Head of caudate nucleus (tissue), 42 donors: Measurements from ENCODE around the gene GFER.
"Not testable (repeated sequence)": the region's sequence is repeated elsewhere in the genome, so short reads cannot be mapped to it uniquely, and the experiment has no call there.

Experiments used
- DNase-seq, 42 donors: peaks; one replicate each; pipeline versions ENCODE4 v3.0.0 to v3.0.0-alpha.2; 2020 to 2021; ENCODE audit warnings: mixed read lengths in 7 of 42
- intact Hi-C: fragments of 100-400 bp; cut with DNase I; formaldehyde crosslinking; loops from one replicate; pipeline ENCODE4 v1.15.0; 2022

Gene GFER

GRCh38 chr16:1983544-1984346 lies at the start of gene GFER:
Gene GFER, plus strand, starts transcription at chr16:1984193. Its CDS starts 26 bp downstream, at chr16:1984219.
- DNase-seq, result peak; percentile 63 to 95 (median 88)
- intact Hi-C loops, result no loop called here

- no peak for DNase-seq
- intact Hi-C loops, result no loop called here
Observed at GRCh38 chr16:1936945-1937479, 47.0 kb upstream of the GFER start.

GRCh38 chr16:1938316-1938715 lies 45.7 kb upstream of the GFER start:
- intact Hi-C loops, result no loop called here
- peak in 3 of 42 donors; percentile 16 to 38 (median 28) for DNase-seq

- intact Hi-C loops, result no loop called here
- peak in 7 of 42 donors; percentile 31 to 60 (median 42) for DNase-seq
Observed at GRCh38 chr16:1938910-1939309, 45.1 kb upstream of the GFER start.

GRCh38 chr16:1939833-1940232 lies 44.2 kb upstream of the GFER start:
- intact Hi-C loops, DNase-seq: not testable (repeated sequence)

GRCh38 chr16:1940273-1941161 lies 43.5 kb upstream of the GFER start:
- DNase-seq, result no peak
- intact Hi-C loops, result no loop called here

- peak in 5 of 42 donors; percentile 28 to 64 (median 52) for DNase-seq
- intact Hi-C loops, result no loop called here
Observed at GRCh38 chr16:1941162-1942046, 42.6 kb upstream of the GFER start.

DNA sequence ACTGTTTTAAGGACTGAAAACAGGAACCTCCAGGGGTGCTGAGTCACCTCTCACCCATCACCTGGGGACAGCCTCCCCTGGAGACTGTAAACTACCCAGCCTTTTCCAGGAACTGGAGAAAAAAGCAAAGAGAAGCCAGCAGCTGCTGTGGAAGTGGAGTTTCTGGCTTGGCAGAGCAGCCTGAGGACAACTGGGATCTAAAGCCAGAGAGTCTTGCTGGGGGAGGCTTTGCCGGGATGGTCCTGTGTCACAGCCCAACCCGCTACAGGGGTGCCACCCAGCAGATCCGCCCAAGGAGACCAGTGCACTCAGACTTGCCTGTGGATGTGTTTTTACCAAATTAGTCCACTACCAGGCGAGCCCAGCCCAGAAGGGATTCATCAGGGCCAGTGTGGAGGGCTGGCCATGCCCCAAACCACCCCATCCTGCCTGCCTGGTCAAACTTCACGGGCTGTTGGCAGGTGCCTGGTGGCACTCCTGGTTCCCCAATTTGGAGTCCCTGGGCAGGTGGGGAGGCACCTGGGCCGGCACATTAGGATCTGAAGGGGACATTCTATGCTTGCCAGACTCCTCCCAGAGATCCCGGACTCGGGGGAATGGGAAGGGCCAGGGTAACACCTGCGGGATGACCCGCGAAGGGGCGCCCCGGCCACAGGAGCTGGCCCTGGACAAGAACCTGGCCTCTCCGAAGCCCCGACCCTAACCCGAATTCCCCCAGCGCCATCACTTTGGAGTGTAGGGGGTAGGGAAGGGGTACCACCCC lies 41.8 kb upstream of the GFER start:
- intact Hi-C loops, result no loop called here
- DNase-seq, result no peak

DNA sequence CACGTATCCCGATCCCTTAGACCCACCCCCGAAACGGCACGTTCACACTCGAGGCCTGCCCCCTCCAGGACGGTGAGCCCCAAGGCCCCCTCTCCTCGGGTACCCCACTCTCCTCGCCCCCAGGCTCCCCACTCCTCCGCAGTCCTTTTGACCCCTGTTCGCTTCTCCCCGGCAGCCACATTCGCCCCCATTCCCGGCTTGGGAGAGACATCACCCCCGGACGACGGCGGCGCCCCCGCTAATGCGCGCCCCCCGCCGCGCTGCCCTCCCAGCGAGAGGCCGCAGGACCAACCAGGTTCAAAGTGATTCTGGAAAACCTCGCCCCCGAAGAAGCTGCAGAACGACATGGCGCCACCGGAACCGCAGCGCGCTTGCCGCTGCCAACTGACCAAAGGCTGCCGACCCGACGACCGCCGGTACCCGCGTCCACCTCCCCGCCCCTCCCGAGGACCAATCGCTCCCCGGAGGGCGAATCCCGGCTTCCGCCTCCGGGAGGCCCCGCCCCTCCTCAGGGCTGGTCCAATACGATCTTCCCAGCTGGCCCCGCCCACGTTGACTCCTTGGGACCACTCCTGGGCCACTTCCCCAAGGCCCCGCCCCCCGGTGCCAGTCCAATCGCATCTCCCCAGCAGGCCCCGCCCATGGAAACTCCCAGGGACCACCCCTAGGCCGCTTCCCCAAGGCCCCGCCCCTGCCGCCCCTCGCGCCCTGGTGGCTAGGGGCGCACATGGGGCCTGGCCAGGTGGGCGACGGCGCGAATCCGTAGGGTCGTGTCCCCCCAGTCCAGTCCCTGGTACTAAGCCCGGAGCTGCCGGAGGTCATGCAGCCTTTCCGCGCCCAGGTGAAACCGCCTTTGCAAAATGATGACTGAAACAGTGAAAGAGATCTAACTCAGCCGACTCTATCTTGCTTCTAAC lies 40.9 kb upstream of the GFER start, which contains the start of gene MSRB1:
MSRB1 (minus strand) TSS at position 390 of the 917 bp plus-strand sequence; CDS start at position 347, 43 bp downstream.
- peak; percentile 98 to 100 (median 100) for DNase-seq
- intact Hi-C loops, result no loop called here

GRCh38 chr16:1944612-1945199 lies 39.3 kb upstream of the GFER start:
- DNase-seq, result no peak
- intact Hi-C loops, result no loop called here

- DNase-seq, result no peak
- intact Hi-C loops, result no loop called here
Observed at GRCh38 chr16:1945559-1946391, 38.2 kb upstream of the GFER start.

- DNase-seq, result no peak
- intact Hi-C loops, result no loop called here
Observed at GRCh38 chr16:1946495-1947368, 37.3 kb upstream of the GFER start.

DNA sequence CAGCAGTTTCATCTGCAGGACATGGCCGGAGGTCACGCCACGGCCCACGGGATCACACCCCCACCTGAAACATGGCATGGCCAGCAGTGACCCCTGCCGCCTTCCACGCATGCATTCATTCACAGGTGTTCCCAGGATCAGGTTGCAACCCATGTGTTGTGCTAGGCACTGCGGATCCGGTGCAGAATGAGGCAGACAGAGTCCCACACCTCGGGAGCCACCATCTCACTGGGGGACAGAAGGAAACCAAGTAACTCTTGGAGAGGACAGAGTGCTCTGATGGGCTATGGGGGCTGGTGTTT lies 36.7 kb upstream of the GFER start:
- intact Hi-C loops, result no loop called here
- no peak for DNase-seq

- no peak for DNase-seq
- intact Hi-C loops, result no loop called here
Observed at GRCh38 chr16:1949507-1949906, 34.5 kb upstream of the GFER start.

GRCh38 chr16:1950047-1950446 lies 33.9 kb upstream of the GFER start:
- intact Hi-C loops, result no loop called here
- no peak for DNase-seq
